ENCODE measurements around the gene MLNR.
A peak's percentile ranks its signal among the peaks of the same experiment; 100 is the strongest.

MLNR gene

GRCh38 chr13:49213997-49214916 is 5.9 kb upstream of the MLNR start:
- Histone ChIP-seq H3K27me3 (ENCODE audit: control insufficient read depth, insufficient read depth, low read length) (peaks cover 34% of the 10 kb centered on the region), H3K9me3 (ENCODE audit: control insufficient read depth, low read depth, low read length) (no peaks in the 10 kb centered on the region), H3K9ac (ENCODE audit: low read length) (no peak overlapping the region), H3K4me1 (ENCODE audit: control insufficient read depth, low read depth, low read length) (peaks cover 10% of the 10 kb centered on the region), H3K36me3 (ENCODE audit: control insufficient read depth, low read depth, low read length) (no peaks in the 10 kb centered on the region), H3K4me3 (ENCODE audit: low read length) (no peak overlapping the region), H3K27ac (ENCODE audit: low read length) (no peak overlapping the region)

- Histone ChIP-seq H3K27ac (ENCODE audit: low read length) (no peak overlapping the region), H3K4me3 (ENCODE audit: low read length) (no peak overlapping the region)
These were observed 5.2 kb upstream of the MLNR start for GRCh38 chr13:49214917-49215376.

GRCh38 chr13:49216334-49216733 is 3.8 kb upstream of the MLNR start:
- Histone ChIP-seq H3K4me3 (ENCODE audit: low read length) (no peak overlapping the region), H3K36me3 (ENCODE audit: control insufficient read depth, low read depth, low read length) (no peaks in the 10 kb centered on the region), H3K4me1 (ENCODE audit: control insufficient read depth, low read depth, low read length) (peaks cover 10% of the 10 kb centered on the region), H3K27ac (ENCODE audit: low read length) (no peak overlapping the region), H3K9me3 (ENCODE audit: control insufficient read depth, low read depth, low read length) (no peaks in the 10 kb centered on the region), H3K9ac (ENCODE audit: low read length) (no peak overlapping the region), H3K27me3 (ENCODE audit: control insufficient read depth, insufficient read depth, low read length) (peaks cover 55% of the 10 kb centered on the region)

More at GRCh38 chr13:49214917-49215376, 5.2 kb upstream of the MLNR start:
- Histone ChIP-seq H3K27me3 (ENCODE audit: control insufficient read depth, insufficient read depth, low read length) (peaks cover 41% of the 10 kb centered on the region), H3K9ac (ENCODE audit: low read length) (no peak overlapping the region), H3K4me1 (ENCODE audit: control insufficient read depth, low read depth, low read length) (peaks cover 10% of the 10 kb centered on the region), H3K36me3 (ENCODE audit: control insufficient read depth, low read depth, low read length) (no peaks in the 10 kb centered on the region), H3K9me3 (ENCODE audit: control insufficient read depth, low read depth, low read length) (no peaks in the 10 kb centered on the region)

- no peak overlapping the region for H3K27ac ChIP-seq (ENCODE audit: low read length)
- H3K9me3 ChIP-seq (ENCODE audit: control insufficient read depth, low read depth, low read length), result no peaks in the 10 kb centered on the region
- peaks cover 10% of the 10 kb centered on the region for H3K4me1 ChIP-seq (ENCODE audit: control insufficient read depth, low read depth, low read length)
- H3K9ac ChIP-seq (ENCODE audit: low read length), result no peak overlapping the region
- H3K4me3 ChIP-seq (ENCODE audit: low read length), result peak overlapping the region; percentile 41
- H3K27me3 ChIP-seq (ENCODE audit: control insufficient read depth, insufficient read depth, low read length), result peaks cover 72% of the 10 kb centered on the region
- no peaks in the 10 kb centered on the region for H3K36me3 ChIP-seq (ENCODE audit: control insufficient read depth, low read depth, low read length)
These were observed 2.1 kb upstream of the MLNR start for GRCh38 chr13:49217962-49218492.

GRCh38 chr13:49218493-49219051 is 1.6 kb upstream of the MLNR start:
- H3K27me3 ChIP-seq (ENCODE audit: control insufficient read depth, insufficient read depth, low read length), result peaks cover 78% of the 10 kb centered on the region
- peak overlapping the region; percentile 41 for H3K4me3 ChIP-seq (ENCODE audit: low read length)
- H3K9me3 ChIP-seq (ENCODE audit: control insufficient read depth, low read depth, low read length), result no peaks in the 10 kb centered on the region
- H3K27ac ChIP-seq (ENCODE audit: low read length), result no peak overlapping the region
- H3K4me1 ChIP-seq (ENCODE audit: control insufficient read depth, low read depth, low read length), result peaks cover 10% of the 10 kb centered on the region
- H3K36me3 ChIP-seq (ENCODE audit: control insufficient read depth, low read depth, low read length), result no peaks in the 10 kb centered on the region
- no peak overlapping the region for H3K9ac ChIP-seq (ENCODE audit: low read length)

GRCh38 chr13:49219647-49220035 is 497 bp upstream of the MLNR start:
- H3K4me3 ChIP-seq (ENCODE audit: low read length), result peak overlapping the region; percentile 49
- H3K27me3 ChIP-seq (ENCODE audit: control insufficient read depth, insufficient read depth, low read length), result peaks cover 85% of the 10 kb centered on the region
- H3K9ac ChIP-seq (ENCODE audit: low read length), result no peak overlapping the region

GRCh38 chr13:49220856-49221589 is 885 bp downstream of the MLNR start:
- no peak overlapping the region for H3K27ac ChIP-seq (ENCODE audit: low read length)
- no peaks in the 10 kb centered on the region for H3K4me1 ChIP-seq (ENCODE audit: control insufficient read depth, low read depth, low read length)
- H3K9ac ChIP-seq (ENCODE audit: low read length), result no peak overlapping the region
- no peaks in the 10 kb centered on the region for H3K9me3 ChIP-seq (ENCODE audit: control insufficient read depth, low read depth, low read length)
- H3K27me3 ChIP-seq (ENCODE audit: control insufficient read depth, insufficient read depth, low read length), result peaks cover 88% of the 10 kb centered on the region
- H3K36me3 ChIP-seq (ENCODE audit: control insufficient read depth, low read depth, low read length), result no peaks in the 10 kb centered on the region
- H3K4me3 ChIP-seq (ENCODE audit: low read length), result peak overlapping the region; percentile 49

More at GRCh38 chr13:49219647-49220035, 497 bp upstream of the MLNR start:
- Histone ChIP-seq H3K4me1 (ENCODE audit: control insufficient read depth, low read depth, low read length) (peaks cover 7% of the 10 kb centered on the region), H3K9me3 (ENCODE audit: control insufficient read depth, low read depth, low read length) (no peaks in the 10 kb centered on the region), H3K27ac (ENCODE audit: low read length) (no peak overlapping the region), H3K36me3 (ENCODE audit: control insufficient read depth, low read depth, low read length) (no peaks in the 10 kb centered on the region)

GRCh38 chr13:49221590-49221965 is 1.4 kb downstream of the MLNR start:
- no peak overlapping the region for H3K27ac ChIP-seq (ENCODE audit: low read length)
- H3K9me3 ChIP-seq (ENCODE audit: control insufficient read depth, low read depth, low read length), result no peaks in the 10 kb centered on the region
- no peak overlapping the region for H3K9ac ChIP-seq (ENCODE audit: low read length)
- H3K36me3 ChIP-seq (ENCODE audit: control insufficient read depth, low read depth, low read length), result no peaks in the 10 kb centered on the region
- H3K4me3 ChIP-seq (ENCODE audit: low read length), result no peak overlapping the region
- H3K27me3 ChIP-seq (ENCODE audit: control insufficient read depth, insufficient read depth, low read length), result peaks cover 82% of the 10 kb centered on the region
- H3K4me1 ChIP-seq (ENCODE audit: control insufficient read depth, low read depth, low read length), result no peaks in the 10 kb centered on the region

GRCh38 chr13:49225223-49226042 is 5.3 kb downstream of the MLNR start:
- Histone ChIP-seq H3K4me1 (ENCODE audit: control insufficient read depth, low read depth, low read length) (no peaks in the 10 kb centered on the region), H3K4me3 (ENCODE audit: low read length) (no peak overlapping the region), H3K27ac (ENCODE audit: low read length) (no peak overlapping the region), H3K9me3 (ENCODE audit: control insufficient read depth, low read depth, low read length) (no peaks in the 10 kb centered on the region), H3K9ac (ENCODE audit: low read length) (no peak overlapping the region), H3K27me3 (ENCODE audit: control insufficient read depth, insufficient read depth, low read length) (peaks cover 43% of the 10 kb centered on the region), H3K36me3 (ENCODE audit: control insufficient read depth, low read depth, low read length) (no peaks in the 10 kb centered on the region)

- Histone ChIP-seq H3K9me3 (ENCODE audit: control insufficient read depth, low read depth, low read length) (no peaks in the 10 kb centered on the region), H3K36me3 (ENCODE audit: control insufficient read depth, low read depth, low read length) (no peaks in the 10 kb centered on the region), H3K9ac (ENCODE audit: low read length) (no peak overlapping the region), H3K4me1 (ENCODE audit: control insufficient read depth, low read depth, low read length) (no peaks in the 10 kb centered on the region), H3K4me3 (ENCODE audit: low read length) (no peak overlapping the region), H3K27me3 (ENCODE audit: control insufficient read depth, insufficient read depth, low read length) (peaks cover 32% of the 10 kb centered on the region), H3K27ac (ENCODE audit: low read length) (no peak overlapping the region)
These were observed 6.5 kb downstream of the MLNR start for GRCh38 chr13:49226613-49227012.
